GM12865 (cell line): ENCODE results near the gene RIMS4.

Source experiments
- DNase-seq: peaks from one replicate; pipeline ENCODE4 v3.0.0; 2010; ENCODE audit warnings: low read depth
- H3K4me3 ChIP-seq: 2 replicates; pipeline ENCODE4 v1.5.1; 2011; ENCODE audit warnings: mild to moderate bottlenecking, low read depth, low read length, control low read depth
- CTCF ChIP-seq: IDR thresholded peaks from 2 replicates; pipeline ENCODE4 v1.5.1; 2011; ENCODE audit warnings: low read length, control low read depth, low read depth, inconsistent platforms; ENCODE audit not compliant: insufficient read depth; ENCODE audit errors: missing control alignments

RIMS4 gene

GRCh38 chr20:44705364-44706094 lies 104.8 kb downstream of the RIMS4 start:
- no peak for DNase-seq
- H3K4me3 ChIP-seq: no peak overlapping the region
- no peak for TF ChIP-seq CTCF

GRCh38 chr20:44704551-44704971 lies 105.8 kb downstream of the RIMS4 start:
- TF ChIP-seq CTCF: no peak
- DNase-seq: no peak
- no peak overlapping the region for H3K4me3 ChIP-seq

- DNase-seq: no peak
- TF ChIP-seq CTCF: no peak
- H3K4me3 ChIP-seq: no peak overlapping the region
Observed at GRCh38 chr20:44703956-44704488, 106.3 kb downstream of the RIMS4 start.

DNA sequence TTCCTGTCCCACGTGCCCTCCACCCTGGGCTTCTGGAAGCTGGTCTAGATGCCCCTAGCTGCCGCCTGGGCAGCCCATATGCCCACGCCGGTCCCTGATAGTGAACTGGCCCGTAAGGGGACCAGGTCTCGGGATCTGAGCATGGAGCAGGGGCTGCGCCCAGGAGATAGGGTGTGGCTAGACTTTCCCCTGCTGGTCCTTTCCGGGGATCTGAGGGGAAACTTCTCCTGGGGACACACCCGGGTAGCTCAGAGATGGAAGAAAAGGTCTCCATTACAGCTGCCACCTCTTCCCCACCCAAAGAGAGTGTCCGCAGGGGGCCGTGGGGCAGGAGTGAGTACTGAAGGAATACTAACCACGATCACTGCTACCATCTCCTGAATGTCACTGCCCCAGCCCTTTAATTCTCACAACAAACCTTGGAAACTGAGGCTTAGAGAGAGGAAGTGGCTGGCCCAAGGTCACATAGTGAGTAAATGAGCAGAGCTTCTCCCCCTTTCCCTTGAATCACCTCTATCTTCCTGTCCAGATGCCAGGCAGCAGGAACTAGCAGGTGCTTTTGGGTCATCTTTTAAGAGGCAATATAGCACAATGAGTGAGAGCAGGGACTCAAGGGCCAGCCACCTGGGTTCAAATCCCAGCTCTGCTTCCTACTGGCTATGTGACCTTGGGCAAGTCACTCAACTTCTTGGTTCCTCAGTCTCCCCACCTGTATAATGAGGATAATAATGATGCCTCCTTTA lies 107.0 kb downstream of the RIMS4 start:
- DNase-seq: no peak
- no peak for TF ChIP-seq CTCF
- H3K4me3 ChIP-seq: no peak overlapping the region

DNA sequence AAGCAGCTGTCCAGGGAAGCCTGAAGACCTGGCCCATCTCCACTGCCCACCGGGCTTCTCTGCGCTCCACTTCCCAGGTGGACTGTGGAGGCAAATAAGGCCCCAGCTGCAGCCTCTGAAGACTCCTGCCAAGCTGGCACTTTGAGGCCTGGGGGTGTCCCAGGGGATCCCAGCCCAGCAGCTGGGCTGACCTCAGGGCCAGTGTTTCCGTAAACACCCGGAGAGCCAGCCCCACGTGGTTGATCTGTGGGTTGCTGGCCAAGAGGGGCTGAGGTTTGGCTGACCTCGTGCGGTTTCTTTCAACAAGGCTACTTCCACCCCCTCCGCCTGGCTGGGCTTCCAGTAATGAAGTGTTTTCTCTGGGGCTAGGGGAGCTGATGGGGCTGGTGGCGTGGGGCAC lies 107.6 kb downstream of the RIMS4 start:
- DNase-seq: peak; percentile 68

GRCh38 chr20:44701858-44702256 lies 108.5 kb downstream of the RIMS4 start:
- no peak for TF ChIP-seq CTCF
- no peak for DNase-seq
- no peak overlapping the region for H3K4me3 ChIP-seq

More for the DNA sequence above, 107.6 kb downstream of the RIMS4 start:
- no peak for TF ChIP-seq CTCF
- H3K4me3 ChIP-seq: no peak overlapping the region
